Stomach (tissue), 4 donors: ENCODE measurements around the gene MIOX.

Source experiments
- CTCF ChIP-seq, 7 experiments: fragments of 450-650 bp in 4 of 7; fragments of 200-600 bp in 3 of 7; sonication (generic) in 3 of 7; IDR thresholded peaks; one replicate each; pipeline ENCODE4 v1.5.1; 2016 to 2019; ENCODE audit warnings: antibody characterized with exemption in 7 of 7, control low read depth in 2 of 7, mild to moderate bottlenecking in 1 of 7
- POLR2AphosphoS5 ChIP-seq, 3 donors: sonication (generic); formaldehyde crosslinking; IDR thresholded peaks; one replicate each; pipeline ENCODE4 v1.6.1; 2016; ENCODE audit warnings: antibody characterized with exemption in 3 of 3

DNA sequence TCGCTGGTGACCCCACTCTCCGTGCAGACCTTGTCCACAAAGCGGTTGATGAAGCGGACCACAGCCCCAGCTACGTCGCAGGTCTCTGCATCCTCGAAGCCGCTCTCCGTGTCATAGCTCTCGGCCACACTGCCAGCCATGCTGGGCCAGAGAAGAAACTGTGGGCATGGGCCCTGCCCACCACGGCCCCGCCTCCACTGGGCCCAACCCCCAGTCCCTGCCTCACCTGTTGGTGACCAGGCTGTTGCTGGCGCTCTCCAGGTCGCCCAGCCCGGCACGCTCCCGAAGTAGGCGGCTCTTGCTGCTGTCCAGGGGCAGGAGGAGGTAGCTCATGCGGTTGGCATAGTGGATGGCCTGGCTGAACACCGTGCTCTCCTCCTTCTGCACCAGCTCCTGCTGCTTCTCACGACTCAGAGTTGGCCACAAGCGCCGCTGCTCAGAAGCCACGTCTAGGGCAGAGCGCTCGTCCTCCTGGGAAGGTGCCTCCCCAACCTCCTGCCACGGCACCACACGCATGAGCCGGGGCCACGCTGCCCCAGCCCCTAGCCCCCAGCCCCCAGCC is 24.6 kb upstream of the MIOX start:
- TF ChIP-seq CTCF (IDR thresholded peaks at IDR 0.05) (no peak), POLR2AphosphoS5 (IDR thresholded peaks at IDR 0.05) (no peak)
